SK-N-SH treated with all-trans-retinoic acid at 6 μM for 48 hours (cell line): ENCODE data around the gene STK33.

Source experiments
- ARNTL ChIP-seq: fragments of 450-650 bp; formaldehyde crosslinking; IDR thresholded peaks from 2 replicates; pipeline ENCODE4 v1.5.0; 2020; ENCODE audit warnings: low read depth, mild to moderate bottlenecking, moderate library complexity, borderline replicate concordance
- ESRRG ChIP-seq: fragments of 250-450 bp; sonication (Bioruptor Pico); IDR thresholded peaks from 2 replicates; pipeline ENCODE4 v1.6.1; 2021; ENCODE audit warnings: mild to moderate bottlenecking
- OSR1 ChIP-seq: fragments of 250-450 bp; sonication (Bioruptor Pico); IDR thresholded peaks from 2 replicates; pipeline ENCODE4 v1.8.0; 2022; ENCODE audit warnings: moderate library complexity, mild to moderate bottlenecking, inconsistent platforms
- PPARA ChIP-seq: fragments of 250-450 bp; sonication (Bioruptor Pico); IDR thresholded peaks from 2 replicates; pipeline ENCODE4 v1.5.0; 2020; ENCODE audit warnings: mild to moderate bottlenecking, borderline replicate concordance
- SNAI2 ChIP-seq: fragments of 250-450 bp; sonication (Bioruptor Pico); IDR thresholded peaks from 2 replicates; pipeline ENCODE4 v1.5.0; 2020; ENCODE audit warnings: mild to moderate bottlenecking, moderate library complexity
- TOX ChIP-seq: fragments of 250-450 bp; sonication (Bioruptor Pico); IDR thresholded peaks from 2 replicates; pipeline ENCODE4 v1.8.0; 2021; ENCODE audit warnings: mild to moderate bottlenecking, moderate library complexity, borderline replicate concordance
- ZFP3 ChIP-seq: fragments of 250-450 bp; sonication (Bioruptor Pico); IDR thresholded peaks from 2 replicates; pipeline ENCODE4 v1.5.0; 2020; ENCODE audit warnings: mild to moderate bottlenecking, moderate library complexity
- ZFP30 ChIP-seq: fragments of 450-650 bp; formaldehyde crosslinking; IDR thresholded peaks from 2 replicates; pipeline ENCODE4 v1.5.0; 2022; ENCODE audit warnings: mild to moderate bottlenecking, moderate library complexity
- TF ChIP-seq, protein P1 (sequence below): fragments of 250-450 bp; sonication (Bioruptor Pico); IDR thresholded peaks from 2 replicates; pipeline ENCODE4 v1.8.0; 2020; ENCODE audit warnings: mild to moderate bottlenecking, moderate library complexity, borderline replicate concordance

DNA sequence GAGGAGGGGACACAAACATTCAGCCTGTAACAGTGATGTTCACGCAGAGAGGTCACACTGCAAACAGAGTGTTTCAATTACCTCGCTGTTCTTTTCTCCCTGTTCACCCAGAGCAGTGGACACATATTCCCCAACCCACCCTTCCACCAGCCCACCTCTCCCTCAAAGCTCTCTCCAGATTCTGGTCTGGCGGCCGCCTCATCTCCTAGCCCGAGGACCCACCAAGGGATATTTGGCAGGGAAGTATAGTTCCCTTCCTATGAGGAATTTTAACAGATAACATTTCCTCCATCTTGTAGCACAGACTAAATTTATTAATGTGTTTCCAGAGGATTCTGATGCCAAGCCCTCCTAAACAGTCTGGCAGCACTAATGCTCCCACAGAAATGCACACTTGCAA is 219.3 kb downstream of the STK33 start:
- TF ChIP-seq ZFP30 (CRISPR knock-in tag) = no peak
- no peak for TF ChIP-seq PPARA
- TF ChIP-seq, protein P1, sequence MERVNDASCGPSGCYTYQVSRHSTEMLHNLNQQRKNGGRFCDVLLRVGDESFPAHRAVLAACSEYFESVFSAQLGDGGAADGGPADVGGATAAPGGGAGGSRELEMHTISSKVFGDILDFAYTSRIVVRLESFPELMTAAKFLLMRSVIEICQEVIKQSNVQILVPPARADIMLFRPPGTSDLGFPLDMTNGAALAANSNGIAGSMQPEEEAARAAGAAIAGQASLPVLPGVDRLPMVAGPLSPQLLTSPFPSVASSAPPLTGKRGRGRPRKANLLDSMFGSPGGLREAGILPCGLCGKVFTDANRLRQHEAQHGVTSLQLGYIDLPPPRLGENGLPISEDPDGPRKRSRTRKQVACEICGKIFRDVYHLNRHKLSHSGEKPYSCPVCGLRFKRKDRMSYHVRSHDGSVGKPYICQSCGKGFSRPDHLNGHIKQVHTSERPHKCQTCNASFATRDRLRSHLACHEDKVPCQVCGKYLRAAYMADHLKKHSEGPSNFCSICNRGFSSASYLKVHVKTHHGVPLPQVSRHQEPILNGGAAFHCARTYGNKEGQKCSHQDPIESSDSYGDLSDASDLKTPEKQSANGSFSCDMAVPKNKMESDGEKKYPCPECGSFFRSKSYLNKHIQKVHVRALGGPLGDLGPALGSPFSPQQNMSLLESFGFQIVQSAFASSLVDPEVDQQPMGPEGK (CRISPR knock-in tag) = no peak
- TF ChIP-seq TOX (CRISPR knock-in tag) = no peak
- TF ChIP-seq SNAI2 = no peak
- TF ChIP-seq ZFP3 (CRISPR knock-in tag) = no peak
- TF ChIP-seq ESRRG (CRISPR knock-in tag) = no peak
- no peak for TF ChIP-seq OSR1 (CRISPR knock-in tag)
- TF ChIP-seq ARNTL (CRISPR knock-in tag) = no peak
